Myocyte (in vitro differentiated cells): ENCODE data around the gene LYPLAL1. TPM values are rescaled to one million over a fixed set of nuclear protein-coding genes. Genes with fewer than 3 reads are reported as not detected.
"Not testable (repeated sequence)": the region's sequence is repeated elsewhere in the genome, so short reads cannot be mapped to it uniquely, and the experiment has no call there.

ENCODE experiments used
- DNase-seq: peaks from one replicate; pipeline ENCODE4 v3.0.0-alpha.2; 2012; ENCODE audit warnings: low read depth
- total RNA-seq: library from RNA; depleted of rRNA; stranded (reverse); fragments of >200 nt; gene quantifications from 2 replicates; pipeline ENCODE4 v1.2.3, GENCODE V29; 2014

LYPLAL1 gene
- total RNA-seq, 1 donor from 2014 or later = 17.8 TPM

- no peak for DNase-seq
Measured at GRCh38 chr1:219210067-219210466, 36.4 kb downstream of the LYPLAL1 start.

GRCh38 chr1:219215477-219215876 is 41.8 kb downstream of the LYPLAL1 start:
- no peak for DNase-seq

GRCh38 chr1:219220945-219221344 is 47.3 kb downstream of the LYPLAL1 start:
- DNase-seq = peak; percentile 70

GRCh38 chr1:219223496-219223895 is 49.8 kb downstream of the LYPLAL1 start:
- DNase-seq = no peak

- no peak for DNase-seq
Measured at GRCh38 chr1:219226196-219226595, 52.5 kb downstream of the LYPLAL1 start.

- DNase-seq = no peak
Measured at GRCh38 chr1:219227360-219228057, 53.8 kb downstream of the LYPLAL1 start.

- DNase-seq = no peak
Measured at GRCh38 chr1:219228058-219228419, 54.4 kb downstream of the LYPLAL1 start.

GRCh38 chr1:219232890-219233289 is 59.2 kb downstream of the LYPLAL1 start:
- DNase-seq = no peak

GRCh38 chr1:219235903-219236481 is 62.3 kb downstream of the LYPLAL1 start:
- no peak for DNase-seq

GRCh38 chr1:219236933-219237610 is 63.4 kb downstream of the LYPLAL1 start:
- DNase-seq = no peak

- no peak for DNase-seq
Measured at GRCh38 chr1:219239518-219239917, 65.8 kb downstream of the LYPLAL1 start.

- DNase-seq = no peak
Measured at GRCh38 chr1:219244864-219245263, 71.2 kb downstream of the LYPLAL1 start.

GRCh38 chr1:219247441-219247840 is 73.8 kb downstream of the LYPLAL1 start:
- no peak for DNase-seq

- not testable (repeated sequence) for DNase-seq
Measured at GRCh38 chr1:219250468-219250867, 76.8 kb downstream of the LYPLAL1 start.

- no peak for DNase-seq
Measured at GRCh38 chr1:219257751-219258150, 84.1 kb downstream of the LYPLAL1 start.

- DNase-seq = no peak
Measured at GRCh38 chr1:219261454-219261853, 87.8 kb downstream of the LYPLAL1 start.
